Fibroblast of mammary gland (primary cell): ENCODE measurements around the gene BACE2.

Source experiments
- DNase-seq: peaks from one replicate; pipeline ENCODE4 v3.0.0-alpha.2; 2010; ENCODE audit warnings: low read depth
- H3K4me3 ChIP-seq: 2 replicates; pipeline ENCODE4 v1.5.1; 2011; ENCODE audit warnings: low read depth, mild to moderate bottlenecking, low read length, moderate library complexity; ENCODE audit not compliant: control insufficient read depth
- TF ChIP-seq, protein P1 (sequence below): conservative IDR thresholded peaks from 2 replicates; pipeline ENCODE4 v1.5.1; 2011; ENCODE audit warnings: low read depth, low read length, inconsistent platforms; ENCODE audit not compliant: control insufficient read depth, insufficient read depth

BACE2 gene

GRCh38 chr21:41130883-41131282, 37.1 kb upstream of the BACE2 start:
- TF ChIP-seq, protein P1, sequence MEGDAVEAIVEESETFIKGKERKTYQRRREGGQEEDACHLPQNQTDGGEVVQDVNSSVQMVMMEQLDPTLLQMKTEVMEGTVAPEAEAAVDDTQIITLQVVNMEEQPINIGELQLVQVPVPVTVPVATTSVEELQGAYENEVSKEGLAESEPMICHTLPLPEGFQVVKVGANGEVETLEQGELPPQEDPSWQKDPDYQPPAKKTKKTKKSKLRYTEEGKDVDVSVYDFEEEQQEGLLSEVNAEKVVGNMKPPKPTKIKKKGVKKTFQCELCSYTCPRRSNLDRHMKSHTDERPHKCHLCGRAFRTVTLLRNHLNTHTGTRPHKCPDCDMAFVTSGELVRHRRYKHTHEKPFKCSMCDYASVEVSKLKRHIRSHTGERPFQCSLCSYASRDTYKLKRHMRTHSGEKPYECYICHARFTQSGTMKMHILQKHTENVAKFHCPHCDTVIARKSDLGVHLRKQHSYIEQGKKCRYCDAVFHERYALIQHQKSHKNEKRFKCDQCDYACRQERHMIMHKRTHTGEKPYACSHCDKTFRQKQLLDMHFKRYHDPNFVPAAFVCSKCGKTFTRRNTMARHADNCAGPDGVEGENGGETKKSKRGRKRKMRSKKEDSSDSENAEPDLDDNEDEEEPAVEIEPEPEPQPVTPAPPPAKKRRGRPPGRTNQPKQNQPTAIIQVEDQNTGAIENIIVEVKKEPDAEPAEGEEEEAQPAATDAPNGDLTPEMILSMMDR: no peak
- no peak overlapping the region for H3K4me3 ChIP-seq
- DNase-seq: no peak

- H3K4me3 ChIP-seq: no peak overlapping the region
- DNase-seq: peak; percentile 59
- TF ChIP-seq, protein P1: peak; percentile 63
Observed at GRCh38 chr21:41133874-41134522, 34.0 kb upstream of the BACE2 start.

- no peak overlapping the region for H3K4me3 ChIP-seq
- TF ChIP-seq, protein P1: no peak
Observed at GRCh38 chr21:41135746-41136145, 32.2 kb upstream of the BACE2 start.

GRCh38 chr21:41136286-41136685, 31.7 kb upstream of the BACE2 start:
- DNase-seq: no peak
- TF ChIP-seq, protein P1: no peak

More at GRCh38 chr21:41135746-41136145, 32.2 kb upstream of the BACE2 start:
- no peak for DNase-seq

DNA sequence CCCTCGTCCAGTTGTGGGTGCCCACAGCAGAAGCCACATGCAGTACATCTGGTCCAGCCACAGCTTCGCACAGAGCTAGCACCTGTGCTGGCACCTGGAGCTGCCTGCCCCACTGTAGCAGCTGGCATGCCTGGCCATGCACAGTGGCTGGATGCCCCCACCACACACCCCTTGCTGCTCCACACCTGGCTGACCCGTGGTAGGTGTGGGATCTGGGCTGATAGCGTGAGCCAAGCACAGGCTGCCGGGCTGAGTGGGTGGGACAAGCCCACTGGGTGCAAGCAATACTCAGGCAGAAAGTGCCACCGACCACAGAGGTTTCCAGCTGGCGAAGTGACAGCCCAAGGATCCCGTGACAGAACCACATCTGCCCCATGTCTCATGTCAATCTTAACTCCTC, 30.6 kb upstream of the BACE2 start:
- TF ChIP-seq, protein P1: no peak
- DNase-seq: no peak
- H3K4me3 ChIP-seq: no peak overlapping the region

More at GRCh38 chr21:41136286-41136685, 31.7 kb upstream of the BACE2 start:
- H3K4me3 ChIP-seq: no peak overlapping the region

- no peak for DNase-seq
- no peak overlapping the region for H3K4me3 ChIP-seq
- TF ChIP-seq, protein P1: no peak
Observed at GRCh38 chr21:41137889-41138288, 30.1 kb upstream of the BACE2 start.

DNA sequence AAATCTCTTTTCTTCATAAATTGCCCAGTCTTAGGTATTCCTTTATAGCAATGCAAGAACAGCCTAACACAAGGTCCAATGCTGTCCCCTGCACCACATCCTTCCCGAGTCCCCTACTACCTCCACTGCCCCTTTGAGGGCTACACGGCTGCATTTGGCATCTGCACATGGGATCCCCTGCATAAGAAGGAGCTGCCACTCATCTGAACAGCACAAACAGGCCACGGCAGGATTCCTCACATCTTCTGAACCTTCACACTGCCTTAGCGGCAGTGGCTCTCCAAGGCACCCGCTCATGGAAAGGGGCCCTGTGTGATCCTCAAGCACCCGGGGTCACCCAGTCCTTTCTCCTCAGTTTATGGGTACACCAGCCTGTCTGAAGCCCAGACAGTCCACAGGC, 29.2 kb upstream of the BACE2 start:
- TF ChIP-seq, protein P1: no peak
- DNase-seq: no peak
- no peak overlapping the region for H3K4me3 ChIP-seq
